ENCODE measurements around the gene WNT8B. TPM values are rescaled to one million over a fixed set of nuclear protein-coding genes. Genes with fewer than 3 reads are reported as not detected.

WNT8B gene
- total RNA-seq, 4 donors from 2014 or later = not detected

GRCh38 chr10:100508691-100509150 lies 45.9 kb downstream of the WNT8B start:
- Histone ChIP-seq H3K4me1 (peaks cover 0 to 4% (median 0%) of the 10 kb centered on the region in 4 donors), H3K9me3 (no peaks in the 10 kb centered on the region), H3K27ac (peak overlapping the region in 1 of 4 donors; percentile 12), H3K4me3 (no peak overlapping the region), H3K27me3 (no peaks in the 10 kb centered on the region), H3K36me3 (peaks cover 0 to 3% (median 0%) of the 10 kb centered on the region in 3 donors)
- TF ChIP-seq POLR2A (IDR thresholded peaks at IDR 0.05) (no peak), CTCF (IDR thresholded peaks at IDR 0.05) (peak in 4 of 6 experiments; percentile 30 to 60 (median 52))
- DNase-seq = no peak

GRCh38 chr10:100509241-100509840 lies 46.5 kb downstream of the WNT8B start:
- Histone ChIP-seq H3K9me3 (no peaks in the 10 kb centered on the region), H3K36me3 (peaks cover 0 to 3% (median 0%) of the 10 kb centered on the region in 3 donors), H3K27me3 (no peaks in the 10 kb centered on the region), H3K4me1 (peaks cover 0 to 4% (median 0%) of the 10 kb centered on the region in 4 donors), H3K4me3 (no peak overlapping the region), H3K27ac (peak overlapping the region in 1 of 4 donors; percentile 12)
- no peak for DNase-seq
- no peak for TF ChIP-seq CTCF (IDR thresholded peaks at IDR 0.05)
- TF ChIP-seq POLR2A (IDR thresholded peaks at IDR 0.05) = no peak

- Histone ChIP-seq H3K4me3 (no peak overlapping the region), H3K36me3 (peaks cover 0 to 3% (median 0%) of the 10 kb centered on the region in 3 donors), H3K27me3 (no peaks in the 10 kb centered on the region), H3K9me3 (no peaks in the 10 kb centered on the region), H3K4me1 (peaks cover 0 to 4% (median 0%) of the 10 kb centered on the region in 4 donors), H3K27ac (peak overlapping the region in 1 of 4 donors; percentile 17)
- TF ChIP-seq CTCF (IDR thresholded peaks at IDR 0.05) = no peak
- TF ChIP-seq POLR2A (IDR thresholded peaks at IDR 0.05) = no peak
- peak in 1 of 3 donors; percentile 22 for DNase-seq
Measured at GRCh38 chr10:100510533-100511308, 47.9 kb downstream of the WNT8B start.

- Histone ChIP-seq H3K27ac (no peak overlapping the region), H3K4me1 (peaks cover 0 to 12% (median 2%) of the 10 kb centered on the region in 4 donors)
- no peak for DNase-seq
Measured at GRCh38 chr10:100515612-100516011, 52.8 kb downstream of the WNT8B start.

GRCh38 chr10:100516847-100517246 lies 54.0 kb downstream of the WNT8B start:
- H3K9me3 ChIP-seq = no peaks in the 10 kb centered on the region
- H3K27me3 ChIP-seq = no peaks in the 10 kb centered on the region
- TF ChIP-seq POLR2A (IDR thresholded peaks at IDR 0.05) (no peak), CTCF (IDR thresholded peaks at IDR 0.05) (no peak)
- no peak for DNase-seq
- no peak overlapping the region for H3K4me3 ChIP-seq
- H3K4me1 ChIP-seq = peaks cover 0 to 12% (median 2%) of the 10 kb centered on the region in 4 donors
- H3K27ac ChIP-seq = no peak overlapping the region
- peaks cover 0 to 3% (median 0%) of the 10 kb centered on the region in 3 donors for H3K36me3 ChIP-seq

More at GRCh38 chr10:100515612-100516011, 52.8 kb downstream of the WNT8B start:
- H3K27me3 ChIP-seq = no peaks in the 10 kb centered on the region
- no peaks in the 10 kb centered on the region for H3K9me3 ChIP-seq
- H3K36me3 ChIP-seq = peaks cover 0 to 3% (median 0%) of the 10 kb centered on the region in 3 donors
- H3K4me3 ChIP-seq = no peak overlapping the region
- no peak for TF ChIP-seq CTCF (IDR thresholded peaks at IDR 0.05)
- no peak for TF ChIP-seq POLR2A (IDR thresholded peaks at IDR 0.05)
